ENCODE data around the gene PICK1. TPM values are rescaled to one million over a fixed set of nuclear protein-coding genes. Genes with fewer than 3 reads are reported as not detected.

The PICK1 gene
- total and polyA plus RNA-seq, 10 of the 15 experiments (the other 5 are each of a cell fraction or from before 2014, with no cell fraction given) = 0.07 to 19.2 (median 10.9) TPM

DNA sequence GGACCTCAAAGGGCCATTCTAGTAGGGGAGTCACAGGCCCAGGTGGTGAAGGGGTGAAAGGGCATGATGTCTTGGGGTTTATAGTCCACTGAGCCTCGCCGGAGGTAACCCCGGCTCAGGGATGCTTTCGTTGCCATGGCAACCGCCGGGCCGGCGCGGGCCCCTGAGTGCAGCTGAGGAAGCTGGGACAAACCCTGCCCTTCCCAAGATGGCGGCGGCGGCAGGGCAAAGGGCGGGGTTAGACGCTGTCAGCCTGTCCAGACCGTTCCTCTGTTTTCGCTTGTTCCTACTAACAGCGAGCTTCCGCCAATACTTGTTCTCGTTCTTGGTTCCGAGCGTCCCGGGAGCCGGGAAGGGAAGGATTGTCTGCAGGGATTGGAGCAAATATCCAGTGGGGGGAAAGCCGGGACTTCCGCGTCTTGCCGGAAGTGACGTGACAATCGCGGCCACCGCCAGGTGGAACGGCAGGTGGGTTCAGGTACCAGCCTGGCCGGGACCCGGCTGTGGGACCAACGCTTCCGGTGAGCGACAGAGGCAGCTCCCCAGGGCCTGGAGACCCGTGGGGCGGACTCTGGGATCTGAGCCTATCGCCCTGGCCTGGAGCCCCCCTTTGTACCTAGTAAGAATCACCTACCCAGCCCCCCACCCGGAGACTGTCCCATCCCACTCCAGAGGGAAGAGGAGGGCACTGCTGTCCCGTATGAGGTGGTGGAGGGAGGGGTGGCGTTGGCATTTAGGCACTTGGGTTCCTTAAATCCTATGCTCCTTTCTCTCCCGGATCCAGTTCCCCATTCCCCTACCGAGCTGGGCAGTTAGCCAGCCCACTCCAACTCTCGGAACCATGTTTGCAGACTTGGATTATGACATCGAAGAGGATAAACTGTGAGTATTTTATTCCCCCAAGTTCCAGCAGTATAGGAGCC is at the start of gene PICK1 (continued):
- TF ChIP-seq, protein P1, sequence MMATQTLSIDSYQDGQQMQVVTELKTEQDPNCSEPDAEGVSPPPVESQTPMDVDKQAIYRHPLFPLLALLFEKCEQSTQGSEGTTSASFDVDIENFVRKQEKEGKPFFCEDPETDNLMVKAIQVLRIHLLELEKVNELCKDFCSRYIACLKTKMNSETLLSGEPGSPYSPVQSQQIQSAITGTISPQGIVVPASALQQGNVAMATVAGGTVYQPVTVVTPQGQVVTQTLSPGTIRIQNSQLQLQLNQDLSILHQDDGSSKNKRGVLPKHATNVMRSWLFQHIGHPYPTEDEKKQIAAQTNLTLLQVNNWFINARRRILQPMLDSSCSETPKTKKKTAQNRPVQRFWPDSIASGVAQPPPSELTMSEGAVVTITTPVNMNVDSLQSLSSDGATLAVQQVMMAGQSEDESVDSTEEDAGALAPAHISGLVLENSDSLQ (IDR thresholded peaks at IDR 0.05) = peak; percentile 49; the same call in 1 of the 2 replicates
- TF ChIP-seq ZBED1 (IDR thresholded peaks at IDR 0.05; ENCODE audit: borderline replicate concordance) (no peak), BCL11A (IDR thresholded peaks at IDR 0.05; ENCODE audit: low read depth, low read length) (no peak), NR2C1 (IDR thresholded peaks at IDR 0.05) (peak; percentile 70), SIN3A (IDR thresholded peaks at IDR 0.05; ENCODE audit: low read depth, low read length) (0 out of 2 replicates have a peak, but pooled peaks have one; percentile 72), RB1 (IDR thresholded peaks at IDR 0.05; ENCODE audit: borderline replicate concordance) (peak; percentile 85), TCF3 (IDR thresholded peaks at IDR 0.05; ENCODE audit: borderline replicate concordance, insufficient read depth, low read depth, low read length) (peak; percentile 71; the same call in 1 of the 2 replicates), POLR2AphosphoS5 (IDR thresholded peaks at IDR 0.05; ENCODE audit: low read length) (peak; percentile 67), EZH2 (IDR thresholded peaks at IDR 0.05; ENCODE audit: borderline replicate concordance, control insufficient read depth, low read depth, low read length) (no peak), RAD51 (IDR thresholded peaks at IDR 0.05) (no peak), BHLHE40 (IDR thresholded peaks at IDR 0.05; ENCODE audit: borderline replicate concordance in 1 of 2, low read depth in 2 of 2, low read length in 1 of 2) (0 out of 4 replicates have a peak, but pooled peaks of 1 of the 2 experiments have one; percentile 7), SMARCA5 (IDR thresholded peaks at IDR 0.05) (0 out of 2 replicates have a peak, but pooled peaks have one; percentile 21), BCLAF1 (IDR thresholded peaks at IDR 0.05) (no peak), MEF2A (IDR thresholded peaks at IDR 0.05; ENCODE audit: insufficient read depth, low read depth, low read length) (no peak)
- TF ChIP-seq, protein P2, sequence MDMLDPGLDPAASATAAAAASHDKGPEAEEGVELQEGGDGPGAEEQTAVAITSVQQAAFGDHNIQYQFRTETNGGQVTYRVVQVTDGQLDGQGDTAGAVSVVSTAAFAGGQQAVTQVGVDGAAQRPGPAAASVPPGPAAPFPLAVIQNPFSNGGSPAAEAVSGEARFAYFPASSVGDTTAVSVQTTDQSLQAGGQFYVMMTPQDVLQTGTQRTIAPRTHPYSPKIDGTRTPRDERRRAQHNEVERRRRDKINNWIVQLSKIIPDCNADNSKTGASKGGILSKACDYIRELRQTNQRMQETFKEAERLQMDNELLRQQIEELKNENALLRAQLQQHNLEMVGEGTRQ (IDR thresholded peaks at IDR 0.05; ENCODE audit: borderline replicate concordance, low read depth, low read length) = no peak
- TF ChIP-seq, protein P3, sequence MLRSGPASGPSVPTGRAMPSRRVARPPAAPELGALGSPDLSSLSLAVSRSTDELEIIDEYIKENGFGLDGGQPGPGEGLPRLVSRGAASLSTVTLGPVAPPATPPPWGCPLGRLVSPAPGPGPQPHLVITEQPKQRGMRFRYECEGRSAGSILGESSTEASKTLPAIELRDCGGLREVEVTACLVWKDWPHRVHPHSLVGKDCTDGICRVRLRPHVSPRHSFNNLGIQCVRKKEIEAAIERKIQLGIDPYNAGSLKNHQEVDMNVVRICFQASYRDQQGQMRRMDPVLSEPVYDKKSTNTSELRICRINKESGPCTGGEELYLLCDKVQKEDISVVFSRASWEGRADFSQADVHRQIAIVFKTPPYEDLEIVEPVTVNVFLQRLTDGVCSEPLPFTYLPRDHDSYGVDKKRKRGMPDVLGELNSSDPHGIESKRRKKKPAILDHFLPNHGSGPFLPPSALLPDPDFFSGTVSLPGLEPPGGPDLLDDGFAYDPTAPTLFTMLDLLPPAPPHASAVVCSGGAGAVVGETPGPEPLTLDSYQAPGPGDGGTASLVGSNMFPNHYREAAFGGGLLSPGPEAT (IDR thresholded peaks at IDR 0.05; ENCODE audit: low read depth) = peak; percentile 68
- TF ChIP-seq, protein P4, sequence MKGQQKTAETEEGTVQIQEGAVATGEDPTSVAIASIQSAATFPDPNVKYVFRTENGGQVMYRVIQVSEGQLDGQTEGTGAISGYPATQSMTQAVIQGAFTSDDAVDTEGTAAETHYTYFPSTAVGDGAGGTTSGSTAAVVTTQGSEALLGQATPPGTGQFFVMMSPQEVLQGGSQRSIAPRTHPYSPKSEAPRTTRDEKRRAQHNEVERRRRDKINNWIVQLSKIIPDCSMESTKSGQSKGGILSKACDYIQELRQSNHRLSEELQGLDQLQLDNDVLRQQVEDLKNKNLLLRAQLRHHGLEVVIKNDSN (IDR thresholded peaks at IDR 0.05; ENCODE audit: borderline replicate concordance, extremely low read length, insufficient read depth, low read depth, low read length) = no peak
- TF ChIP-seq, protein P5, sequence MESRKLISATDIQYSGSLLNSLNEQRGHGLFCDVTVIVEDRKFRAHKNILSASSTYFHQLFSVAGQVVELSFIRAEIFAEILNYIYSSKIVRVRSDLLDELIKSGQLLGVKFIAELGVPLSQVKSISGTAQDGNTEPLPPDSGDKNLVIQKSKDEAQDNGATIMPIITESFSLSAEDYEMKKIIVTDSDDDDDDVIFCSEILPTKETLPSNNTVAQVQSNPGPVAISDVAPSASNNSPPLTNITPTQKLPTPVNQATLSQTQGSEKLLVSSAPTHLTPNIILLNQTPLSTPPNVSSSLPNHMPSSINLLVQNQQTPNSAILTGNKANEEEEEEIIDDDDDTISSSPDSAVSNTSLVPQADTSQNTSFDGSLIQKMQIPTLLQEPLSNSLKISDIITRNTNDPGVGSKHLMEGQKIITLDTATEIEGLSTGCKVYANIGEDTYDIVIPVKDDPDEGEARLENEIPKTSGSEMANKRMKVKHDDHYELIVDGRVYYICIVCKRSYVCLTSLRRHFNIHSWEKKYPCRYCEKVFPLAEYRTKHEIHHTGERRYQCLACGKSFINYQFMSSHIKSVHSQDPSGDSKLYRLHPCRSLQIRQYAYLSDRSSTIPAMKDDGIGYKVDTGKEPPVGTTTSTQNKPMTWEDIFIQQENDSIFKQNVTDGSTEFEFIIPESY (IDR thresholded peaks at IDR 0.05) = no peak
